Tongue (tissue), 2 donors: Measurements from ENCODE around the gene RPL26. TPM values are rescaled to one million over a fixed set of nuclear protein-coding genes. Genes with fewer than 3 reads are reported as not detected.
"Not testable (repeated sequence)": the region's sequence is repeated elsewhere in the genome, so short reads cannot be mapped to it uniquely, and the experiment has no call there.

ENCODE experiments used
- DNase-seq: peaks from one replicate; pipeline ENCODE4 v3.0.0-alpha.2; 2015
- total RNA-seq: library from RNA; depleted of rRNA; stranded (reverse); fragments of >200 nt; gene quantifications from one replicate; pipeline ENCODE4 v1.2.3, GENCODE V29; 2014

RPL26 gene
- total RNA-seq, 1 donor from 2014 or later: 4,405 TPM

GRCh38 chr17:8394497-8394896 lies 11.5 kb upstream of the RPL26 start:
- DNase-seq: not testable (repeated sequence)

GRCh38 chr17:8393470-8394231 lies 10.7 kb upstream of the RPL26 start:
- no peak for DNase-seq

GRCh38 chr17:8392674-8393469 lies 9.9 kb upstream of the RPL26 start:
- DNase-seq: no peak

GRCh38 chr17:8392274-8392673 lies 9.3 kb upstream of the RPL26 start:
- DNase-seq: no peak

- DNase-seq: no peak
Measured at GRCh38 chr17:8391711-8392110, 8.7 kb upstream of the RPL26 start.

- DNase-seq: no peak
Measured at GRCh38 chr17:8387914-8388651, 5.1 kb upstream of the RPL26 start.

GRCh38 chr17:8386841-8387240 lies 3.8 kb upstream of the RPL26 start:
- no peak for DNase-seq

- no peak for DNase-seq
Measured at GRCh38 chr17:8384801-8385378, 1.9 kb upstream of the RPL26 start.

GRCh38 chr17:8382880-8383142 lies 182 bp downstream of the RPL26 start:
- DNase-seq: no peak

- DNase-seq: no peak
Measured at GRCh38 chr17:8382052-8382879, 727 bp downstream of the RPL26 start.

GRCh38 chr17:8380049-8380448 lies 2.9 kb downstream of the RPL26 start:
- no peak for DNase-seq

GRCh38 chr17:8378117-8378516 lies 4.9 kb downstream of the RPL26 start:
- not testable (repeated sequence) for DNase-seq

- DNase-seq: no peak
Measured at GRCh38 chr17:8377422-8377821, 5.6 kb downstream of the RPL26 start.

- peak; percentile 96 for DNase-seq
Measured at GRCh38 chr17:8376271-8377067, 6.5 kb downstream of the RPL26 start, which contains the start of gene KRABD2. Gene KRABD2, minus strand, starts transcription at chr17:8376704.

- peak; percentile 39 for DNase-seq
Measured at GRCh38 chr17:8375738-8376259, 7.2 kb downstream of the RPL26 start.

- DNase-seq: not testable (repeated sequence)
Measured at GRCh38 chr17:8373856-8374255, 9.1 kb downstream of the RPL26 start.

- DNase-seq: no peak
Measured at GRCh38 chr17:8372422-8372821, 10.6 kb downstream of the RPL26 start.

GRCh38 chr17:8371786-8372185 lies 11.2 kb downstream of the RPL26 start:
- peak; percentile 25 for DNase-seq

GRCh38 chr17:8369944-8370343 lies 13.0 kb downstream of the RPL26 start:
- no peak for DNase-seq

- DNase-seq: no peak
Measured at GRCh38 chr17:8368193-8368592, 14.8 kb downstream of the RPL26 start.

- DNase-seq: peak; percentile 37
Measured at GRCh38 chr17:8366231-8366630, 16.8 kb downstream of the RPL26 start.
